WTC11 (cell line): ENCODE results near the gene MOB3B.

Source experiments
- TF ChIP-seq, protein P1 (sequence below): fragments of 200-600 bp; IDR thresholded peaks from 2 replicates; pipeline ENCODE4 v1.8.0; 2022; ENCODE audit warnings: antibody characterized with exemption
- TF ChIP-seq, protein P2 (sequence below): sonication (generic); formaldehyde crosslinking; IDR thresholded peaks from 2 replicates; pipeline ENCODE4 v1.8.0; 2022; ENCODE audit warnings: mild to moderate bottlenecking, missing genetic modification reagents
- TF ChIP-seq, protein P3 (sequence below): sonication (generic); formaldehyde crosslinking; IDR thresholded peaks from 2 replicates; pipeline ENCODE4 v1.8.1; 2023; ENCODE audit warnings: mild to moderate bottlenecking, missing genetic modification reagents, moderate library complexity

DNA sequence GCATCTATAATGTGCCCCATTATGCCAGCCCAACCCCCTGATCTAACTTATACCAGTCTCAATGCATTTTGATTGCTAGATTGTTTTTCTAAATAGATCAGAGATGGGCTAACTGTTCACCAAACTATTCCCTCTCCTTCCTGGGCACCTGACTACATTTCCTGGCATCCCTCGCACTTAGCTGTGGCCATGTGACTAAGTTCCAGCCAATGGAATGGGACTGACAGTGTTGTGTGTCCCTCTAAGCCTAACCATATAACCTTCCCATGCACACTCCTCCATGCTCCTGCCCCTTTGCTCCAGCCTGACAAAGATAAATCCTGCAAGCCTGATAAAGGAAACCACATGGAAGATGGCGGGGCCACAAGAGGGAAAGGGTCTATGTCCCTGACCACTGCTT lies 17.8 kb downstream of the MOB3B start:
- TF ChIP-seq, protein P1, sequence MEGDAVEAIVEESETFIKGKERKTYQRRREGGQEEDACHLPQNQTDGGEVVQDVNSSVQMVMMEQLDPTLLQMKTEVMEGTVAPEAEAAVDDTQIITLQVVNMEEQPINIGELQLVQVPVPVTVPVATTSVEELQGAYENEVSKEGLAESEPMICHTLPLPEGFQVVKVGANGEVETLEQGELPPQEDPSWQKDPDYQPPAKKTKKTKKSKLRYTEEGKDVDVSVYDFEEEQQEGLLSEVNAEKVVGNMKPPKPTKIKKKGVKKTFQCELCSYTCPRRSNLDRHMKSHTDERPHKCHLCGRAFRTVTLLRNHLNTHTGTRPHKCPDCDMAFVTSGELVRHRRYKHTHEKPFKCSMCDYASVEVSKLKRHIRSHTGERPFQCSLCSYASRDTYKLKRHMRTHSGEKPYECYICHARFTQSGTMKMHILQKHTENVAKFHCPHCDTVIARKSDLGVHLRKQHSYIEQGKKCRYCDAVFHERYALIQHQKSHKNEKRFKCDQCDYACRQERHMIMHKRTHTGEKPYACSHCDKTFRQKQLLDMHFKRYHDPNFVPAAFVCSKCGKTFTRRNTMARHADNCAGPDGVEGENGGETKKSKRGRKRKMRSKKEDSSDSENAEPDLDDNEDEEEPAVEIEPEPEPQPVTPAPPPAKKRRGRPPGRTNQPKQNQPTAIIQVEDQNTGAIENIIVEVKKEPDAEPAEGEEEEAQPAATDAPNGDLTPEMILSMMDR, result no peak
- TF ChIP-seq, protein P2, sequence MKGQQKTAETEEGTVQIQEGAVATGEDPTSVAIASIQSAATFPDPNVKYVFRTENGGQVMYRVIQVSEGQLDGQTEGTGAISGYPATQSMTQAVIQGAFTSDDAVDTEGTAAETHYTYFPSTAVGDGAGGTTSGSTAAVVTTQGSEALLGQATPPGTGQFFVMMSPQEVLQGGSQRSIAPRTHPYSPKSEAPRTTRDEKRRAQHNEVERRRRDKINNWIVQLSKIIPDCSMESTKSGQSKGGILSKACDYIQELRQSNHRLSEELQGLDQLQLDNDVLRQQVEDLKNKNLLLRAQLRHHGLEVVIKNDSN, result peak; percentile 65; the same call in 1 of the 2 replicates
- TF ChIP-seq, protein P3, sequence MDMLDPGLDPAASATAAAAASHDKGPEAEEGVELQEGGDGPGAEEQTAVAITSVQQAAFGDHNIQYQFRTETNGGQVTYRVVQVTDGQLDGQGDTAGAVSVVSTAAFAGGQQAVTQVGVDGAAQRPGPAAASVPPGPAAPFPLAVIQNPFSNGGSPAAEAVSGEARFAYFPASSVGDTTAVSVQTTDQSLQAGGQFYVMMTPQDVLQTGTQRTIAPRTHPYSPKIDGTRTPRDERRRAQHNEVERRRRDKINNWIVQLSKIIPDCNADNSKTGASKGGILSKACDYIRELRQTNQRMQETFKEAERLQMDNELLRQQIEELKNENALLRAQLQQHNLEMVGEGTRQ (CRISPR knock-in tag), result peak; percentile 84
